Stimulated activated naive CD4-positive, alpha-beta T cell (primary cell): ENCODE measurements around the gene MBTPS1.

ENCODE experiments used
- DNase-seq, 6 experiments: peaks; one replicate each; lab custom pipeline; 2025; lab: John Stamatoyannopoulos, UW

MBTPS1 gene

DNA sequence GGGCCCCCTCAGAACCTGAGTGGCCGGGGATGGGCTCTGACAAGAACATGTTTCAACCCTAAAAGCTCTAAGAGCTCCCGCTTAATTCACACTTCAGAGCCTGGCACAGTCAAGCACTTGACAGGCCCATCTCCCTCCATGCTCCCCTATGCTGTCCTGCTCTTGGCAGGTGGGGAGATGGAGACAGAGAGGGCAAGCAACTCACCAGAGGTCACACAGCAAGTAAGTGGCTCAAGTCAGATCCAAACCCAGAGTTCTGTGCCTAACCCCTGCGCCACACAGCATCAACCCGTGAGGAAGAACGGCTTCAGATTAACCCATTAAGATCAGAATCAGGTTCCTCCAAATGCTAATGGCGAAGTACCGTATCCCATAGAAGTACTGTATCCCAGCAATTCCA, 112.3 kb downstream of the MBTPS1 start:
- DNase-seq, result no peak
